Left ventricle myocardium inferior (tissue), 1 donor: ENCODE measurements around the gene KLHDC7B. TPM values are rescaled to one million over a fixed set of nuclear protein-coding genes. Genes with fewer than 3 reads are reported as not detected.

Experiments used
- DNase-seq: peaks from one replicate; pipeline ENCODE4 v3.0.0-alpha.2; 2020
- H3K27ac ChIP-seq: fragments of 200-600 bp; replicated peaks from 2 replicates; pipeline ENCODE4 v1.8.0; 2021
- H3K27me3 ChIP-seq: fragments of 200-600 bp; 2 replicates; pipeline ENCODE4 v1.8.0; 2021; ENCODE audit warnings: low read depth
- H3K36me3 ChIP-seq: fragments of 200-600 bp; 2 replicates; pipeline ENCODE4 v1.8.0; 2021
- H3K4me1 ChIP-seq: fragments of 200-600 bp; 2 replicates; pipeline ENCODE4 v1.8.0; 2021
- H3K4me3 ChIP-seq: fragments of 200-600 bp; 2 replicates; pipeline ENCODE4 v1.8.0; 2021; ENCODE audit warnings: mild to moderate bottlenecking, moderate library complexity
- H3K9me3 ChIP-seq: fragments of 200-600 bp; replicated peaks from 2 replicates; pipeline ENCODE4 v1.8.0; 2021
- intact Hi-C: fragments of 100-400 bp; cut with micrococcal nuclease; formaldehyde crosslinking; loops from one replicate; pipeline ENCODE4 v1.11.0; 2022
- total RNA-seq: library from RNA; stranded (reverse); fragmentation: NEBNext Ultra II Directional; extraction: Animal tissue kit (Norgen Biotek cat#: 25700); gene quantifications from one replicate; pipeline ENCODE4 v1.2.1, GENCODE V29; 2021
- TF ChIP-seq, protein P1 (sequence below): fragments of 200-600 bp; IDR thresholded peaks from 2 replicates; pipeline ENCODE4 v1.8.0; 2021; ENCODE audit warnings: antibody characterized with exemption, mild to moderate bottlenecking, borderline replicate concordance
- donor health status: DM: no; HTN: yes; CAD: no; lungs with severe emphysema.

The KLHDC7B gene
- total RNA-seq, 1 donor from 2014 or later, result not detected

DNA sequence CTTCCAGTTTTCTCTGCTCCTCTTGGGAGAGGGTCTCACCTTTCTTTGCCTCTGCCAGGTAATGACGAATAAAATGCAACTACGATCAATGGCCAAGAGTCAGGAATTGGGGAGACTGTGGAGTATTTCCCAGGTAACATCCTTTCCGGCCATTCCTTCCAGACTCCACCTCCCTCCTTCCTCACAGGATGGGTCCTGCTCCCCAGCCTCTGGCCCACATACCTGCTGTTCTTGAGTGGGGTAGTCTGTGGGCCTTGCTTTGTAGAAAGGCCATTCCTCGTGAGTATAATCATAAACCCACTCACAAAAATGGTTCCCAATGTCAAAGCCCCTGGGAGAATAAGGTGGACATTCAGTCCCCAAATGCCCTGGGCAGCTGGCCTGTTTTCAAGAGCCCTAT, 34.1 kb downstream of the KLHDC7B start:
- intact Hi-C loops, result no loop called here
- peaks cover 80% of the 10 kb centered on the region for H3K4me1 ChIP-seq

DNA sequence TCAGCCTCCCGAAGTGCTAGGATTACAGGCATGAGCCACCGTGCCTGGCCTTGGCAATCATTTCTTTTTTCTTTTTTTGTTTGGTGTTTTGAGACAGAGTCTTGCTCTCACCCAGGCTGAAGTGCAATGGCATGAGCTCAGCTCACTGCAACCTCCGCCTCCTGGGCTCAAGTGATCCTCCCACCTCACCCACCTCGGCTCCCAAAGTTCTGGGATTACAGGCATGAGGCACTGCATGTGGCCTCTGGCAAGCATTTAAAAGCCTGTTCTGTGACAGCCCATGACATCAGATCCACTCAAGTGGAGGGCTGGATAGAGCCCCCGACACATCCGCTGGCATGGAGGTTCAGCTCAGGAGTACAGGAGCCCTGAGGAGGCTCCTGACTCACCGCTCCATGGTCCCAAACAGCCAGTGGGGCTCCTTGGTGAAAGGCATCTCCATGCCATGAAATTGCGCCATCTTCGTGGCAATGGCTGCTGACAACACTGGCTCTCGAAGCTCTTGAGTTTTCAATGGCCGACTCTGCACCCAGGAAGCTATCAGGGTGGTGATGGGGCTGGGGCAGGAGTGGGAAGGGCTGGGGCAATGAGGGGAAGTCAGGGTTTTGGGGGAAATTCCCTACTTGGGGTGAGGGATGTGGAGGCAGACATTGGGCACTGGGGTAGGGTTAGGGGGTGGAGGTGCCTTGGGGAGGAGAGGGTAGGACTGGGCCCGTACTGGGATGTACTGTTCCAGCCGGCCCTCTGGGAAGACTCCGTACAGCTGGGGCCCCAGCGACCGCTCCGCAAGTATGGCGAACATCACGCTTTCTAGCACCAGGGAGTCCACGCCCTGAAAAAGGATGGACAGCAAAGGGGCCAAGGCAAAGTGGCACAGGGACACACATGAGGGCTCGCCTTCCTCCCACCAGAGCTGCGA, 35.6 kb downstream of the KLHDC7B start:
- Histone ChIP-seq H3K36me3 (peaks cover 12% of the 10 kb centered on the region), H3K27me3 (no peaks in the 10 kb centered on the region), H3K27ac (peak overlapping the region; percentile 99), H3K9me3 (no peaks in the 10 kb centered on the region), H3K4me3 (peak overlapping the region; percentile 83), H3K4me1 (peaks cover 67% of the 10 kb centered on the region)
- DNase-seq, result no peak
- intact Hi-C loops, result no loop called here
- TF ChIP-seq, protein P1, sequence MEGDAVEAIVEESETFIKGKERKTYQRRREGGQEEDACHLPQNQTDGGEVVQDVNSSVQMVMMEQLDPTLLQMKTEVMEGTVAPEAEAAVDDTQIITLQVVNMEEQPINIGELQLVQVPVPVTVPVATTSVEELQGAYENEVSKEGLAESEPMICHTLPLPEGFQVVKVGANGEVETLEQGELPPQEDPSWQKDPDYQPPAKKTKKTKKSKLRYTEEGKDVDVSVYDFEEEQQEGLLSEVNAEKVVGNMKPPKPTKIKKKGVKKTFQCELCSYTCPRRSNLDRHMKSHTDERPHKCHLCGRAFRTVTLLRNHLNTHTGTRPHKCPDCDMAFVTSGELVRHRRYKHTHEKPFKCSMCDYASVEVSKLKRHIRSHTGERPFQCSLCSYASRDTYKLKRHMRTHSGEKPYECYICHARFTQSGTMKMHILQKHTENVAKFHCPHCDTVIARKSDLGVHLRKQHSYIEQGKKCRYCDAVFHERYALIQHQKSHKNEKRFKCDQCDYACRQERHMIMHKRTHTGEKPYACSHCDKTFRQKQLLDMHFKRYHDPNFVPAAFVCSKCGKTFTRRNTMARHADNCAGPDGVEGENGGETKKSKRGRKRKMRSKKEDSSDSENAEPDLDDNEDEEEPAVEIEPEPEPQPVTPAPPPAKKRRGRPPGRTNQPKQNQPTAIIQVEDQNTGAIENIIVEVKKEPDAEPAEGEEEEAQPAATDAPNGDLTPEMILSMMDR, result no peak

More for the DNA sequence above, 34.1 kb downstream of the KLHDC7B start:
- Histone ChIP-seq H3K36me3 (peaks cover 27% of the 10 kb centered on the region), H3K9me3 (no peaks in the 10 kb centered on the region), H3K4me3 (no peak overlapping the region), H3K27ac (peak overlapping the region; percentile 99), H3K27me3 (no peaks in the 10 kb centered on the region)
- TF ChIP-seq, protein P1, result no peak
- no peak for DNase-seq

GRCh38 chr22:50581950-50582492, 36.3 kb downstream of the KLHDC7B start:
- Histone ChIP-seq H3K27me3 (no peaks in the 10 kb centered on the region), H3K4me3 (peak overlapping the region; percentile 83), H3K36me3 (peaks cover 12% of the 10 kb centered on the region), H3K9me3 (no peaks in the 10 kb centered on the region), H3K4me1 (peaks cover 60% of the 10 kb centered on the region), H3K27ac (peak overlapping the region; percentile 99)
- TF ChIP-seq, protein P1, result no peak
- no peak for DNase-seq
- intact Hi-C loops, result no loop called here

DNA sequence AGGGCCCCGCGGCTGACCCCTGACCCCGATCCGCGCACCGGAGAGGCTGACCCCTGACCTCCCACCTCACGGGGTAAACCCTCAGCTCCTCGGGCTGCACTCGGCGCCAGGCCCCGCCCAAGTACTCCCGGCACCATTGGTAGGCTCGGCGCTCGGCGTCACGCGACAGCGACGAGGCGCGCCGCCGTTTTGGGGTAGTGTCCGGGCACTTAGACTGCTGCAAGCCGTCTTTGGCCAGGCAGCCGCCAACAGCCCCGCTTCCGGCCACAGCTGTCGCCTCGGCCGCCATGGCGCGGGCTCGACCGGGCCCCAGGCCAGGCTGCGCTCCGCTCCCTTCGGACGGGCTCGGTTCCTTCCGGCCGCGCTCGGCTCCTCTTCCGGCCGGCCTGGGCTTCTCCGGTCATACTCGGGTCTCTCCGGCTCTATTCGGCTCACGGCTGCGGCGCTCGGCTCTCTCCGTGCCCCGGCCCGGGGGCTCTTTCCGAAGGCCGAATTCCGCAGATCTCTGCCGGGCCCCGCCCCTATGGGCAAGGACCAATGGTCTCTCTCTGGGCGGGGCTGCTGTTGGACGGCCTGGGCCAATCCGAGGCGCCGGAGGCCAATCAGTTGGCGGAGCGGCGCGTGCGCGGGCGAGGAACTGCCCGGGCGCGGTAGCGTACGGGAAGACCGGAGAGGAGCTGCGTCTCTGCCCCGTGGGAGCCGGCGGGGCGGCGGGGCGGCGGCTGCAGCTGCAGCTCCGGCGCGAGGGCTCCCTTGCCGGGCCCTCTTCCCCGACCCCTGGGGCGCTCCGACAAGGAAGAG, 37.0 kb downstream of the KLHDC7B start, which contains the start of gene CHKB:
Gene CHKB (minus strand): TSS at position 357 of the 801 bp plus-strand sequence. CDS start 68 bp downstream, at position 289.
- Histone ChIP-seq H3K4me1 (peaks cover 53% of the 10 kb centered on the region), H3K36me3 (peaks cover 12% of the 10 kb centered on the region), H3K9me3 (no peaks in the 10 kb centered on the region), H3K4me3 (peak within 1 kb of the TSS; percentile 83), H3K27ac (peak within 1 kb of the TSS; percentile 99), H3K27me3 (no peaks in the 10 kb centered on the region)
- TF ChIP-seq, protein P1, result no peak
- DNase-seq, result peak; percentile 98
- intact Hi-C loops, result no loop called here

DNA sequence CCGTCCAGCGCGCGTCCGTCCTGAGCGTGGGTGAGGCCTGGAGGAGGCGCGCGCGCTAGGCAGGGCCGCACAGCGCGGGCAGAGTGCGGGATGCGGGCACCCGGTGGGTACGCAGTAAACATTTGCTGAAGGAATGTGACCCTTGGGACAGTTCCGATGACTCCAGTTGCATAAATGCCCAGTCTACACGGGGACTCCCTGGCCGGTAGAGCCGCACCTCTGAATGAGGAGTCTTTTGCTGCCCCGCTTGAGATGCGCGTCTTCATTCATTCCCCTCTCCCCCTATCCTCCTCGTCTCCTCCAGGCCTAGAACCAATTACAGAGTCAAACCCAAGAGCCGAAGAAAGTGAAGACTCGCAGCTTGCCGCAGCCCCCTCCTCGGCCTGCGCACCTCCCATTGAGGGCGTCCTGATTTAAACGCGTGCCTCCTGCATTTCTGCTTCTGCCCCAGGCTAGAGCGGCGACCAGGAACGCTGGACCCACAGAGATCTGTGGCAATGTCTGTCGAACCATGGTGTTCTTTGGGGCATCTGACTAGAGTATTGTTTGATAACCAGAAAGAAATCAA, 37.7 kb downstream of the KLHDC7B start:
- Histone ChIP-seq H3K36me3 (peaks cover 12% of the 10 kb centered on the region), H3K4me1 (peaks cover 48% of the 10 kb centered on the region), H3K9me3 (no peaks in the 10 kb centered on the region), H3K27ac (peak overlapping the region; percentile 99), H3K4me3 (peak overlapping the region; percentile 83), H3K27me3 (no peaks in the 10 kb centered on the region)
- no peak for DNase-seq
- TF ChIP-seq, protein P1, result no peak
- intact Hi-C loops, result no loop called here
